ENCODE data around the gene ANKRD39. TPM values are rescaled to one million over a fixed set of nuclear protein-coding genes. Genes with fewer than 3 reads are reported as not detected.

ANKRD39 gene
- total and polyA plus RNA-seq, 10 of the 15 experiments (the other 5 are each of a cell fraction or from before 2014, with no cell fraction given), result 7.4 to 36.2 (median 23.7) TPM

GRCh38 chr2:96898135-96898505, 40.3 kb upstream of the ANKRD39 start:
- Histone ChIP-seq H3K4me3 (no peak overlapping the region), H3K79me2 (ENCODE audit: control insufficient read depth, insufficient read depth, low read length) (no peaks in the 10 kb centered on the region), H3K9me3 (replicated peaks; ENCODE audit: control insufficient read depth, insufficient read depth, low read length) (no peaks in the 10 kb centered on the region), H3K27me3 (replicated peaks in 1 of 2; ENCODE audit: control insufficient read depth in 2 of 2, insufficient read depth in 2 of 2, low read length in 1 of 2) (no peaks in the 10 kb centered on the region; a peak in 1 of 4 replicates), H3K36me3 (ENCODE audit: control insufficient read depth in 2 of 2, insufficient read depth in 2 of 2, low read length in 1 of 2) (no peaks in the 10 kb centered on the region), H3K9ac (ENCODE audit: control insufficient read depth, insufficient read depth, low read length) (no peak overlapping the region), H3K4me1 (ENCODE audit: control insufficient read depth, insufficient read depth, low read length) (no peaks in the 10 kb centered on the region), H2AFZ (ENCODE audit: control insufficient read depth, low read depth, low read length) (no peak overlapping the region), H4K20me1 (ENCODE audit: control insufficient read depth, insufficient read depth) (no peaks in the 10 kb centered on the region), H3K4me2 (ENCODE audit: control insufficient read depth, insufficient read depth) (no peak overlapping the region), H3K27ac (ENCODE audit: control insufficient read depth, insufficient read depth) (no peak overlapping the region)
- ChIA-PET CTCF (no interaction called here), POLR2A (no interaction called here), SMC1A (ENCODE audit: uncharacterized antibody, unreplicated experiment) (no interaction called here), RAD21 (ENCODE audit: unreplicated experiment) (no interaction called here)
- DNase-seq (ENCODE audit: low read depth, low spot score) (no peak), ATAC-seq (no peak), FAIRE-seq (no peak)
- 31% methylated on average over 8 of the region's 8 CpGs for WGBS (ENCODE audit: insufficient coverage, insufficient replicate concordance, low lambda C conversion rate, missing lambda C conversion rate)
- in situ Hi-C loops (cut with MboI) (no loop called here), intact Hi-C loops (cut with micrococcal nuclease; ENCODE audit: unreplicated experiment) (no loop called here)
- BruUV-seq (replicated peaks), result no TSS peak
- no peak for TF ChIP-seq ATF3 (IDR thresholded peaks at IDR 0.05; ENCODE audit: borderline replicate concordance, extremely low read depth, low read depth, low read length)
- TF ChIP-seq ZBTB40 (IDR thresholded peaks at IDR 0.05; ENCODE audit: borderline replicate concordance), result no peak
- no peak for TF ChIP-seq E2F8 (IDR thresholded peaks at IDR 0.05; ENCODE audit: low read depth, partially characterized antibody)
- TF ChIP-seq CBFB (IDR thresholded peaks at IDR 0.05; ENCODE audit: low read depth), result no peak
- no peak for TF ChIP-seq ZBTB33 (IDR thresholded peaks at IDR 0.05)
- no peak for TF ChIP-seq CHD2 (IDR thresholded peaks at IDR 0.05; ENCODE audit: borderline replicate concordance, low read depth, low read length)
- TF ChIP-seq IKZF1 (conservative IDR thresholded peaks at IDR 0.05), result no peak
- TF ChIP-seq RB1 (IDR thresholded peaks at IDR 0.05; ENCODE audit: borderline replicate concordance), result no peak
- TF ChIP-seq ZBTB4 (CRISPR knock-in tag; IDR thresholded peaks at IDR 0.05), result no peak
- no peak for TF ChIP-seq ZNF384 (IDR thresholded peaks at IDR 0.05; ENCODE audit: borderline replicate concordance, low read depth, low read length)
- TF ChIP-seq GATAD2B (conservative IDR thresholded peaks at IDR 0.05; ENCODE audit: low read depth), result no peak
- no peak for TF ChIP-seq SMAD5 (IDR thresholded peaks at IDR 0.05; ENCODE audit: low read depth)

Measured in GM12878 (cell line).